Neural cell (in vitro differentiated cells): ENCODE results near the gene DST. TPM values are rescaled to one million over a fixed set of nuclear protein-coding genes. Genes with fewer than 3 reads are reported as not detected.

ENCODE experiments used
- H2AFZ ChIP-seq: fragments of 200-600, 300-800 bp; sonication (generic), shearing (Covaris generic); 2 replicates; pipeline ENCODE4 v1.6.0; 2014; ENCODE audit warnings: low read depth, mild to moderate bottlenecking, antibody characterized with exemption, low read length, moderate library complexity
- H3F3A ChIP-seq: fragments of 200-600 bp; shearing (Covaris generic); 2 replicates; pipeline ENCODE4 v1.6.1; 2016; ENCODE audit warnings: mild to moderate bottlenecking, moderate library complexity, mixed read lengths, antibody characterized with exemption, low read length; ENCODE audit not compliant: insufficient read depth, poor library complexity, severe bottlenecking
- H3K27ac ChIP-seq: fragments of 200-600, 300-800 bp; sonication (generic), shearing (Covaris generic); 2 replicates; pipeline ENCODE4 v1.5.1; 2014; ENCODE audit warnings: mild to moderate bottlenecking, low read length, moderate library complexity
- H3K27me3 ChIP-seq: fragments of 300-800, 200-600 bp; sonication (generic), shearing (Covaris generic); 2 replicates; pipeline ENCODE4 v1.6.0; 2014; ENCODE audit warnings: mild to moderate bottlenecking, low read depth, low read length, moderate library complexity; ENCODE audit not compliant: insufficient read depth
- H3K36me3 ChIP-seq: fragments of 300-800, 200-600 bp; sonication (generic), shearing (Covaris generic); 2 replicates; pipeline ENCODE4 v1.5.1; 2014; ENCODE audit warnings: mild to moderate bottlenecking, antibody characterized with exemption, low read length, moderate library complexity; ENCODE audit not compliant: insufficient read depth
- H3K4me2 ChIP-seq: fragments of 300-800, 200-600 bp; sonication (generic), shearing (Covaris generic); 2 replicates; pipeline ENCODE4 v1.6.0; 2014; ENCODE audit warnings: mild to moderate bottlenecking, low read length
- H3K4me3 ChIP-seq: fragments of 300-800, 200-600 bp; sonication (generic), shearing (Covaris generic); 2 replicates; pipeline ENCODE4 v1.5.1; 2014; ENCODE audit warnings: mild to moderate bottlenecking, low read length, moderate library complexity
- H3K79me2 ChIP-seq: fragments of 200-600 bp; shearing (Covaris generic); replicated peaks from 2 replicates; pipeline ENCODE4 v1.6.0; 2014; ENCODE audit warnings: mild to moderate bottlenecking, low read length, moderate library complexity; ENCODE audit not compliant: insufficient read depth
- H3K9ac ChIP-seq: fragments of 300-800, 200-600 bp; sonication (generic), shearing (Covaris generic); 2 replicates; pipeline ENCODE4 v1.6.1; 2016; ENCODE audit warnings: mild to moderate bottlenecking, low read length, mixed read lengths
- H3K9me2 ChIP-seq: fragments of 200-600 bp; shearing (Covaris generic); 2 replicates; pipeline ENCODE4 v1.6.1; 2016; ENCODE audit warnings: mild to moderate bottlenecking, low read length, mixed read lengths; ENCODE audit not compliant: insufficient read depth
- H3K9me3 ChIP-seq: fragments of 200-600, 300-800 bp; sonication (generic), shearing (Covaris generic); 2 replicates; pipeline ENCODE4 v1.6.1; 2016; ENCODE audit warnings: mild to moderate bottlenecking, mixed run types, low read length, moderate library complexity, mixed read lengths
- H4K20me1 ChIP-seq: fragments of 200-600 bp; shearing (Covaris generic); 2 replicates; pipeline ENCODE4 v1.6.1; 2016; ENCODE audit warnings: mild to moderate bottlenecking, mixed run types; ENCODE audit not compliant: insufficient read depth
- CTCF ChIP-seq: fragments of 450-650 bp; IDR thresholded peaks from 2 replicates; pipeline ENCODE4 v1.5.1; 2014; ENCODE audit warnings: antibody characterized with exemption, mild to moderate bottlenecking, moderate library complexity; ENCODE audit not compliant: poor library complexity, severe bottlenecking
- MXI1 ChIP-seq: fragments of 450-650 bp; conservative IDR thresholded peaks from 2 replicates; pipeline ENCODE4 v1.6.1; 2014; ENCODE audit warnings: antibody characterized with exemption, mild to moderate bottlenecking; ENCODE audit not compliant: poor library complexity, severe bottlenecking
- POLR2AphosphoS5 ChIP-seq: IDR thresholded peaks from 2 replicates; pipeline ENCODE4 v1.6.1; 2012
- RAD21 ChIP-seq: fragments of 450-650 bp; conservative IDR thresholded peaks from 2 replicates; pipeline ENCODE4 v1.6.1; 2014; ENCODE audit warnings: antibody characterized with exemption, mild to moderate bottlenecking, moderate library complexity
- REST ChIP-seq: IDR thresholded peaks from 2 replicates; pipeline ENCODE4 v1.6.1; 2012; ENCODE audit warnings: borderline replicate concordance
- SMC3 ChIP-seq: fragments of 450-650 bp; conservative IDR thresholded peaks from 2 replicates; pipeline ENCODE4 v1.6.1; 2014; ENCODE audit warnings: antibody characterized with exemption, mild to moderate bottlenecking, moderate library complexity; ENCODE audit not compliant: poor library complexity
- TAF1 ChIP-seq: IDR thresholded peaks from 2 replicates; pipeline ENCODE4 v1.6.1; 2012; ENCODE audit warnings: low read depth
- polyA plus RNA-seq: library from polyadenylated mRNA; depleted of rRNA; stranded (reverse); fragments of >200 nt; gene quantifications from 2 replicates; pipeline ENCODE4 v1.2.3, GENCODE V29; 2014

Gene DST
- polyA plus RNA-seq, 1 donor from 2014 or later = 118 TPM

- TF ChIP-seq REST = no peak
These were observed 13.8 kb upstream of the DST start (continued) for GRCh38 chr6:56656466-56656865.

DNA sequence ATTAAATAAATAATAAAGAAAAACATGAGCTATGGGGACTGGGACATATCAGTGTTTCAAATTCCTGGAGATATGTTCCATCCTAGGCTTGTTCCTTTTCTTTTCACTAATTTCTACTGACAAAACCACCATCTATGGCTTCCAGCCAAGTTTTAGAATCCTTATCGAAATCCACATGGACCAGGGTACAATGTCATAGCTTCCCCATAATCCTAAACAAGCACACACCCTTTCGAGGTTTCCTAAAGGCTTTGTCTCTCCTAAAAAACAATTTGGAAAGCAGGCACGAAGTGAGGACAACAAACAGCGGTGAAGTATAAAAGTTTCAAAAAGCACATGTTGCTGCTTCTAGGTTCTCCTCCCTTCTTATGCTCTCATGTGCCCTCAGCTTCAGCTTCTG lies 13.3 kb upstream of the DST start:
- no peak overlapping the region for H3K9ac ChIP-seq
- TF ChIP-seq CTCF = no peak
- TF ChIP-seq SMC3 = no peak
- no peak for TF ChIP-seq MXI1
- TF ChIP-seq RAD21 = no peak
- no peak for TF ChIP-seq POLR2AphosphoS5
- no peak for TF ChIP-seq TAF1
- H3K27me3 ChIP-seq = no peaks in the 10 kb centered on the region
- H3K9me2 ChIP-seq = no peaks in the 10 kb centered on the region
- H4K20me1 ChIP-seq = no peaks in the 10 kb centered on the region
- H3K4me2 ChIP-seq = no peak overlapping the region
- H3K36me3 ChIP-seq = no peaks in the 10 kb centered on the region
- H3K4me3 ChIP-seq = no peak overlapping the region
- H3K79me2 ChIP-seq = no peaks in the 10 kb centered on the region
- H2AFZ ChIP-seq = no peak overlapping the region
- H3F3A ChIP-seq = no peaks in the 10 kb centered on the region
- no peaks in the 10 kb centered on the region for H3K9me3 ChIP-seq
- H3K27ac ChIP-seq = no peak overlapping the region

- Histone ChIP-seq H3K36me3 (no peaks in the 10 kb centered on the region), H2AFZ (no peak overlapping the region), H4K20me1 (no peaks in the 10 kb centered on the region), H3F3A (no peaks in the 10 kb centered on the region), H3K9me2 (no peaks in the 10 kb centered on the region), H3K27ac (no peak overlapping the region), H3K27me3 (no peaks in the 10 kb centered on the region), H3K9me3 (no peaks in the 10 kb centered on the region), H3K4me3 (no peak overlapping the region), H3K4me2 (no peak overlapping the region), H3K9ac (no peak overlapping the region), H3K79me2 (no peaks in the 10 kb centered on the region)
- TF ChIP-seq MXI1 (no peak), REST (no peak)
These were observed 12.6 kb upstream of the DST start for GRCh38 chr6:56655249-56655648.
